Measurements from ENCODE around the gene DUSP6. TPM values are rescaled to one million over a fixed set of nuclear protein-coding genes. Genes with fewer than 3 reads are reported as not detected.

Gene DUSP6
- total and polyA plus RNA-seq, 2 donors (not counting 1 experiment from before 2014, with no cell fraction given) = 7.0 to 50.0 TPM

DNA sequence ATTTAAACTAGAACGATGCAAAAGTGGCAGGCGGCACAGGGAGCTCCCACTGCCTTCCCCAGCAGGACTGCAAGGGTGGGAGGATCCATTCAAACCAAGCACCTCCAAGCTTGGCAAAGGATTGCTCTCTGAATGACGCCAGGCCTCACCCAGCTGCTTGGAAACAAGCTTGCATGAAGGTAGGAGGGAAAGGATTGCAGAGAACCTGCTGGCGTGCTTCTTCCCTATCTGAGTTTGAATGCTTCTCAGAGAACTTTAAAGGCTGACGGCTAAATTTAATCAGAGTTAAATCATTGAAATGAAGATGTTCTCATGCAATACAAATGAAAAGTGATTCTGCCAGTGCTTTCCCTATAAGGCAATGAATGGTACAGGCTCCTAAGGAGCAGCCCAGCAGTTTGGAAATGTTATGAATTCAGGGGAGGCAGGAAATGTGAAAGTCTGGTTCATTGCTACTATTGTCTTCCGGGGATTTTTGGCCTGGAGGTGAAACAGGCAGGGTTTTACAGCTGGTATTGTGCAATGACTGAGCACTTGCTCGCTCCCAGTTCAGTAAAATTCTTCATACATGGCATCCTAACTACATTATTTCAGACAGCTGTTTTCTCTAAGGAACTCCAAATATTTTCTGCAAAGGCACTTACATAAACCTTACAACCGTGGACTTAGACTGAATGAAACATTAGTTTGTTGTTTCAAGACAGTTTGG is 31.9 kb upstream of the DUSP6 start:
- no peaks in the 10 kb centered on the region for H3K36me3 ChIP-seq (ENCODE audit: control insufficient read depth, insufficient read depth, low read length)
- peak; percentile 88 to 93 for DNase-seq (ENCODE audit: low read depth in 2 of 2)
- peak overlapping the region; percentile 48 for H3K4me2 ChIP-seq (ENCODE audit: extremely low read depth, insufficient read depth, low read length)
- H3K4me1 ChIP-seq (ENCODE audit: control insufficient read depth, extremely low read depth, insufficient read depth, low read length) = peaks cover 3% of the 10 kb centered on the region
- no peaks in the 10 kb centered on the region for H3K27me3 ChIP-seq (ENCODE audit: control insufficient read depth, insufficient read depth, low read length)
- no peak overlapping the region for H2AFZ ChIP-seq (ENCODE audit: low read length)
- H3K4me3 ChIP-seq (replicated peaks in 1 of 4; ENCODE audit: control extremely low read depth in 1 of 4, insufficient read depth in 1 of 4, low read depth in 3 of 4, low read length in 4 of 4) = no peak overlapping the region
- H3K9me3 ChIP-seq (ENCODE audit: control insufficient read depth, insufficient read depth, low read depth, low read length) = no peaks in the 10 kb centered on the region
- peak overlapping the region; percentile 1 for H3K27ac ChIP-seq (ENCODE audit: insufficient read depth, low read length)
- no peaks in the 10 kb centered on the region for H3K79me2 ChIP-seq (ENCODE audit: control insufficient read depth, insufficient read depth, low read length)
- H3K9ac ChIP-seq (ENCODE audit: insufficient read depth, low read length) = no peak overlapping the region
- H4K20me1 ChIP-seq (ENCODE audit: control insufficient read depth, extremely low read depth, insufficient read depth, low read length) = no peaks in the 10 kb centered on the region
- TF ChIP-seq, protein P1, sequence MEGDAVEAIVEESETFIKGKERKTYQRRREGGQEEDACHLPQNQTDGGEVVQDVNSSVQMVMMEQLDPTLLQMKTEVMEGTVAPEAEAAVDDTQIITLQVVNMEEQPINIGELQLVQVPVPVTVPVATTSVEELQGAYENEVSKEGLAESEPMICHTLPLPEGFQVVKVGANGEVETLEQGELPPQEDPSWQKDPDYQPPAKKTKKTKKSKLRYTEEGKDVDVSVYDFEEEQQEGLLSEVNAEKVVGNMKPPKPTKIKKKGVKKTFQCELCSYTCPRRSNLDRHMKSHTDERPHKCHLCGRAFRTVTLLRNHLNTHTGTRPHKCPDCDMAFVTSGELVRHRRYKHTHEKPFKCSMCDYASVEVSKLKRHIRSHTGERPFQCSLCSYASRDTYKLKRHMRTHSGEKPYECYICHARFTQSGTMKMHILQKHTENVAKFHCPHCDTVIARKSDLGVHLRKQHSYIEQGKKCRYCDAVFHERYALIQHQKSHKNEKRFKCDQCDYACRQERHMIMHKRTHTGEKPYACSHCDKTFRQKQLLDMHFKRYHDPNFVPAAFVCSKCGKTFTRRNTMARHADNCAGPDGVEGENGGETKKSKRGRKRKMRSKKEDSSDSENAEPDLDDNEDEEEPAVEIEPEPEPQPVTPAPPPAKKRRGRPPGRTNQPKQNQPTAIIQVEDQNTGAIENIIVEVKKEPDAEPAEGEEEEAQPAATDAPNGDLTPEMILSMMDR (conservative IDR thresholded peaks at IDR 0.05 in 1 of 2, IDR thresholded peaks at IDR 0.05 in 1 of 2; ENCODE audit: low read depth in 1 of 2, low read length in 2 of 2) = no peak
- TF ChIP-seq EZH2 (IDR thresholded peaks at IDR 0.05; ENCODE audit: low read length, missing control alignments) = no peak

DNA sequence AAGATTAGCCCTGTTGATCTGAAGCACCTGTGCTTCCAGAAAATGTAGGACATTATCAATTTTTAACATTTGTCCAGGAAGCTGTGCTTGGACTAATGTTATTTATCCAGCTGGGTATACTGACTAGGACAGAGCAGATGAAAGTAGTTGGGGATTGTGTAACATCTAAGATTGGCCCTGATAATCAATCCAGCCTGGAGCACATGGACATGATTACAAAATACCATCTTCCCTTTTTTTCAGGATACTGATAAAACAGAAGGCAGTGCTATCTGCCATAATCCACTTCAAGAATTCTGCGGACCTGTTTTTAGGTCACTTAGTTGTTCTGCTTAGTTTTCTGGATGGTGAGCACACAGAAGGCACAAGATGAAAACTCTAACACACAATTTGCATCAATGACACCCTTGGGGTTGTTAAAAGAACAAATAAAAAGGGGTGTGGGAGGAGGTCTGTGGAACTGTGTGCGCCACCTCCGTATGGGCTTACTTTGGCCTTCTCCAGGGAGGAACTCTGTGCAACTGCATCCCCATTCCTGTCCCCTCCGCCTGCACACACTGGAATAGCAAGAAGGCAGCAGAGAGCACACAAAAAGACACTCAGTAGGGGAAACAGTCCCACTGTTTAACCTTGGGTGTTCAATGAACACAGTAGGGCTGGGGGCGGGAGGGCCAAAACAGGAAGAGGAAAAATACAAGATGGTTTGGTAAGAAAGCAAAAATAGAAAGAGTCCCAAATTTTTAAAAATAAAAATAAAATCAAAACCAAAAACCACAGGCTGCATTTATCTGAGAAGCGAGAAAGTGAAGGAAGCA is 31.1 kb upstream of the DUSP6 start:
- H3K4me2 ChIP-seq (ENCODE audit: extremely low read depth, insufficient read depth, low read length) = peak overlapping the region; percentile 48
- H4K20me1 ChIP-seq (ENCODE audit: control insufficient read depth, extremely low read depth, insufficient read depth, low read length) = no peaks in the 10 kb centered on the region
- no peaks in the 10 kb centered on the region for H3K36me3 ChIP-seq (ENCODE audit: control insufficient read depth, insufficient read depth, low read length)
- peak overlapping the region; percentile 1 for H3K27ac ChIP-seq (ENCODE audit: insufficient read depth, low read length)
- no peaks in the 10 kb centered on the region for H3K9me3 ChIP-seq (ENCODE audit: control insufficient read depth, insufficient read depth, low read depth, low read length)
- no peak overlapping the region for H3K4me3 ChIP-seq (replicated peaks in 1 of 4; ENCODE audit: control extremely low read depth in 1 of 4, insufficient read depth in 1 of 4, low read depth in 3 of 4, low read length in 4 of 4)
- H3K27me3 ChIP-seq (ENCODE audit: control insufficient read depth, insufficient read depth, low read length) = no peaks in the 10 kb centered on the region
- no peak overlapping the region for H2AFZ ChIP-seq (ENCODE audit: low read length)
- H3K79me2 ChIP-seq (ENCODE audit: control insufficient read depth, insufficient read depth, low read length) = no peaks in the 10 kb centered on the region
- DNase-seq (ENCODE audit: low read depth in 2 of 2) = peak in 1 of 2 donors; percentile 39
- H3K9ac ChIP-seq (ENCODE audit: insufficient read depth, low read length) = no peak overlapping the region
- peaks cover 3% of the 10 kb centered on the region for H3K4me1 ChIP-seq (ENCODE audit: control insufficient read depth, extremely low read depth, insufficient read depth, low read length)
- no peak for TF ChIP-seq EZH2 (IDR thresholded peaks at IDR 0.05; ENCODE audit: low read length, missing control alignments)
- TF ChIP-seq, protein P1 (conservative IDR thresholded peaks at IDR 0.05 in 1 of 2, IDR thresholded peaks at IDR 0.05 in 1 of 2; ENCODE audit: low read depth in 1 of 2, low read length in 2 of 2) = no peak

DNA sequence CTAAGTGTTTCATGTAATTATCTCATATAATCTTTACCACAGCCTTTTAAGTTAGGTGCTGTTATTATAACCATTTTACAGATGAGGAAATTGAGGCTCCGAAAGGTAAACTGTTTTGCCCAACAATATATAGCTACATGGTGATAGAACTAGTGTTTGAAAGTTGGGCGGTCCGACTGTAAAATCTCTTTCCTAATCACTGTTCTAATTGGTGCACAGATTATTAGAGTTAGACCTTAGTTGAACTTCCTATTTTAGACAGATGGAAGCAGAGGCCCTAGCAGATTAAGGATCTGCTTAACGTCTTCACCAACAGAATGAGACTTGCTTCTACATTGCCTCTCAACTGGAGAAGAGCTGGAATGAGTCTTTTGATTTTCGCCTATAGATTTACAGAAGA is 30.0 kb upstream of the DUSP6 start:
- no peak for TF ChIP-seq EZH2 (IDR thresholded peaks at IDR 0.05; ENCODE audit: low read length, missing control alignments)
- TF ChIP-seq, protein P1 (conservative IDR thresholded peaks at IDR 0.05 in 1 of 2, IDR thresholded peaks at IDR 0.05 in 1 of 2; ENCODE audit: low read depth in 1 of 2, low read length in 2 of 2) = no peak

More for the DNA sequence above, 30.0 kb upstream of the DUSP6 start:
- Histone ChIP-seq H3K79me2 (ENCODE audit: control insufficient read depth, insufficient read depth, low read length) (no peaks in the 10 kb centered on the region), H3K4me3 (replicated peaks in 1 of 4; ENCODE audit: control extremely low read depth in 1 of 4, insufficient read depth in 1 of 4, low read depth in 3 of 4, low read length in 4 of 4) (no peak overlapping the region), H3K4me2 (ENCODE audit: extremely low read depth, insufficient read depth, low read length) (no peak overlapping the region), H3K27me3 (ENCODE audit: control insufficient read depth, insufficient read depth, low read length) (no peaks in the 10 kb centered on the region), H3K27ac (ENCODE audit: insufficient read depth, low read length) (no peak overlapping the region), H3K4me1 (ENCODE audit: control insufficient read depth, extremely low read depth, insufficient read depth, low read length) (peaks cover 3% of the 10 kb centered on the region), H4K20me1 (ENCODE audit: control insufficient read depth, extremely low read depth, insufficient read depth, low read length) (no peaks in the 10 kb centered on the region), H3K9ac (ENCODE audit: insufficient read depth, low read length) (no peak overlapping the region), H2AFZ (ENCODE audit: low read length) (no peak overlapping the region), H3K36me3 (ENCODE audit: control insufficient read depth, insufficient read depth, low read length) (no peaks in the 10 kb centered on the region), H3K9me3 (ENCODE audit: control insufficient read depth, insufficient read depth, low read depth, low read length) (no peaks in the 10 kb centered on the region)
- no peak for DNase-seq (ENCODE audit: low read depth in 2 of 2)
